Calu3 (cell line): ENCODE data around the gene NPAT. TPM values are rescaled to one million over a fixed set of nuclear protein-coding genes. Genes with fewer than 3 reads are reported as not detected.

Experiments used
- BruUV-seq: library from RNA; stranded (reverse); fragments of 400-500 nt; replicated peaks from 2 replicates; lab custom pipeline; 2021; lab: Mats Ljungman, UMichigan
- CTCF ChIA-PET: fragments of 300-600 bp; sonication (Branson Sonifier 250); formaldehyde crosslinking; loops from one replicate; lab custom pipeline; 2022; ENCODE audit warnings: antibody characterized with exemption; lab: Charles Lee
- DNase-seq: peaks from one replicate; pipeline ENCODE4 v3.0.0; 2022
- H3K27ac Mint-ChIP-seq: one replicate; pipeline ENCODE4 v1.8.0; 2022; ENCODE audit warnings: mixed read lengths; ENCODE audit not compliant: unreplicated experiment
- H3K27me3 Mint-ChIP-seq: one replicate; pipeline ENCODE4 v1.8.0; 2022; ENCODE audit warnings: mixed read lengths; ENCODE audit not compliant: unreplicated experiment
- H3K36me3 Mint-ChIP-seq: one replicate; pipeline ENCODE4 v1.8.0; 2022; ENCODE audit warnings: mild to moderate bottlenecking, moderate library complexity, mixed read lengths; ENCODE audit not compliant: insufficient read depth, unreplicated experiment
- H3K4me1 Mint-ChIP-seq: one replicate; pipeline ENCODE4 v1.8.0; 2022; ENCODE audit warnings: mild to moderate bottlenecking, low read depth, mixed read lengths; ENCODE audit not compliant: unreplicated experiment
- H3K4me3 Mint-ChIP-seq: one replicate; pipeline ENCODE4 v1.8.0; 2022; ENCODE audit warnings: mild to moderate bottlenecking, low read depth, moderate library complexity, mixed read lengths; ENCODE audit not compliant: unreplicated experiment
- H3K9me3 Mint-ChIP-seq: one replicate; pipeline ENCODE4 v1.8.0; 2022; ENCODE audit warnings: low read depth, mixed read lengths; ENCODE audit not compliant: unreplicated experiment
- intact Hi-C: fragments of 100-400 bp; cut with micrococcal nuclease; formaldehyde crosslinking; loops from one replicate; pipeline ENCODE4 v1.10.0; 2022; ENCODE audit not compliant: unreplicated experiment
- total RNA-seq: library from RNA; stranded (reverse); gene quantifications from 2 replicates; pipeline ENCODE4 v1.2.3, GENCODE V29; 2022
- TF ChIP-seq, protein P1 (sequence below): fragments of 200-600 bp; IDR thresholded peaks from one replicate; pipeline ENCODE4 v1.8.0; 2022; ENCODE audit warnings: antibody characterized with exemption; ENCODE audit not compliant: unreplicated experiment

The NPAT gene
- total RNA-seq, 1 experiment from 2014 or later: 11.5 TPM

DNA sequence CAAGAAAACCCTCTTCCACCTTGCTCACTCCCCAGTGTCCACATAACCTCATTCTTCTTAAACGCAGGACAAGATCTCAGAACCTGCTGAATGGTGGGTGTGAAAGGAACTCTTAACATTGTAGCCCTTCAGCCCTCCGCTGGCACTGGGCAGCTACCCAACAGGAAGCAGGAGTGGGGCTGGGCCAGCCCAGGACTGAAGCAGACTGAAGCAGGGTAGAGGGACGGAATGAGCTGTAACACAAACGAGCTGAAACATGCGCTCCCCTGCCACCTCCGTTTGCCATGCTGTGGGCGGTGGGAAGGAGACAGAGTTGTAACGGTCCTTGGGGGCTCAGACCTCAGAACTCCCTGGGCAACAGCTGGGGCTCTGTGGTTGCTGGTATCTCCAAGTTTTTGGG lies 23.6 kb downstream of the NPAT start:
- Mint-ChIP-seq H3K4me3 (no peak overlapping the region), H3K36me3 (peaks cover 8% of the 10 kb centered on the region), H3K27ac (no peak overlapping the region), H3K27me3 (no peaks in the 10 kb centered on the region), H3K9me3 (no peaks in the 10 kb centered on the region), H3K4me1 (peaks cover 12% of the 10 kb centered on the region)
- BruUV-seq: no TSS peak
- TF ChIP-seq, protein P1, sequence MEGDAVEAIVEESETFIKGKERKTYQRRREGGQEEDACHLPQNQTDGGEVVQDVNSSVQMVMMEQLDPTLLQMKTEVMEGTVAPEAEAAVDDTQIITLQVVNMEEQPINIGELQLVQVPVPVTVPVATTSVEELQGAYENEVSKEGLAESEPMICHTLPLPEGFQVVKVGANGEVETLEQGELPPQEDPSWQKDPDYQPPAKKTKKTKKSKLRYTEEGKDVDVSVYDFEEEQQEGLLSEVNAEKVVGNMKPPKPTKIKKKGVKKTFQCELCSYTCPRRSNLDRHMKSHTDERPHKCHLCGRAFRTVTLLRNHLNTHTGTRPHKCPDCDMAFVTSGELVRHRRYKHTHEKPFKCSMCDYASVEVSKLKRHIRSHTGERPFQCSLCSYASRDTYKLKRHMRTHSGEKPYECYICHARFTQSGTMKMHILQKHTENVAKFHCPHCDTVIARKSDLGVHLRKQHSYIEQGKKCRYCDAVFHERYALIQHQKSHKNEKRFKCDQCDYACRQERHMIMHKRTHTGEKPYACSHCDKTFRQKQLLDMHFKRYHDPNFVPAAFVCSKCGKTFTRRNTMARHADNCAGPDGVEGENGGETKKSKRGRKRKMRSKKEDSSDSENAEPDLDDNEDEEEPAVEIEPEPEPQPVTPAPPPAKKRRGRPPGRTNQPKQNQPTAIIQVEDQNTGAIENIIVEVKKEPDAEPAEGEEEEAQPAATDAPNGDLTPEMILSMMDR: no peak
- no peak for DNase-seq
- intact Hi-C loops: no loop called here
- CTCF ChIA-PET: no interaction called here

DNA sequence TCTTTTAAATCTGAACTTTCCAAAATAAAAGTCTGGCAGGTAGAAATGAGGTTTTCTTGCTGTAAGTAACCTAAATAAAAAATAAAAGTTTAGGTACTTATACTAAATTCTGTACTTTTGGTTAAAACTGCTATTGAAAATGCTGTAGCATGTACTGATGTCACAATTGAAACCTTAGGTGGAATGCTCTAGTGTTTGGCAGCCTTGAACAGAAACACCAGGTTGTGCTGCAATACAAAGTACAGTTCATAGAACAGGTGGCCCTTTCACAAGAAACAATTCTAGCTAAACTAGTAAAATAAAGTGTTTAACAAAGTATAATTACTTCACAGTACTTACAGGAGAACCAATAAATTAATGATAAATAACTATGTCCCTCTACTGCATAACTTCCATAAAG lies 25.1 kb downstream of the NPAT start:
- no peaks in the 10 kb centered on the region for H3K27me3 Mint-ChIP-seq
- H3K4me3 Mint-ChIP-seq: no peak overlapping the region
- TF ChIP-seq, protein P1: no peak
- peaks cover 12% of the 10 kb centered on the region for H3K4me1 Mint-ChIP-seq
- DNase-seq: no peak
- BruUV-seq: no TSS peak
- CTCF ChIA-PET: no interaction called here
- no peaks in the 10 kb centered on the region for H3K9me3 Mint-ChIP-seq
- intact Hi-C loops: no loop called here
- no peak overlapping the region for H3K27ac Mint-ChIP-seq
- H3K36me3 Mint-ChIP-seq: peaks cover 8% of the 10 kb centered on the region

DNA sequence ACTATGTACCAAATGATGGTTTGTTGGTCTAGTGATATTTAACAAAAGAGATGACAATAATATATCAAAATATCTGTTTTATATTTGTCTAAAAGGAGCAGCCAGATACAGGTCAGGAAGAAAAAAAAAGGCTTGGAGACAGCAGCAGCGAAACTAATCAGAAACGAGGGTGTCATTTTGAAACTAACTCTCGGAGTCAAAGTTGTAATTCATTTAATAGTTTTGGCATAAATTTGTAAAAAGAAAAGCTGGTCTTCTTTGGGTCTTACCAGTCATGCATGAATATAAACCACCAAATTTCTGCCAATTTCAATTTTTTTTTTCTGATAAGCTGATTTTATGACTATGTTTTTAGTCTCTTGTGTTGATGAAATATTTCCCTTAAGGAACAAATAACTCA lies 25.5 kb downstream of the NPAT start:
- intact Hi-C loops: no loop called here
- no peak overlapping the region for H3K27ac Mint-ChIP-seq
- no peak for DNase-seq
- peaks cover 8% of the 10 kb centered on the region for H3K36me3 Mint-ChIP-seq
- H3K4me3 Mint-ChIP-seq: no peak overlapping the region
- no peaks in the 10 kb centered on the region for H3K27me3 Mint-ChIP-seq
- H3K9me3 Mint-ChIP-seq: no peaks in the 10 kb centered on the region
- BruUV-seq: no TSS peak
- peaks cover 12% of the 10 kb centered on the region for H3K4me1 Mint-ChIP-seq
- TF ChIP-seq, protein P1: no peak
- CTCF ChIA-PET: no interaction called here

DNA sequence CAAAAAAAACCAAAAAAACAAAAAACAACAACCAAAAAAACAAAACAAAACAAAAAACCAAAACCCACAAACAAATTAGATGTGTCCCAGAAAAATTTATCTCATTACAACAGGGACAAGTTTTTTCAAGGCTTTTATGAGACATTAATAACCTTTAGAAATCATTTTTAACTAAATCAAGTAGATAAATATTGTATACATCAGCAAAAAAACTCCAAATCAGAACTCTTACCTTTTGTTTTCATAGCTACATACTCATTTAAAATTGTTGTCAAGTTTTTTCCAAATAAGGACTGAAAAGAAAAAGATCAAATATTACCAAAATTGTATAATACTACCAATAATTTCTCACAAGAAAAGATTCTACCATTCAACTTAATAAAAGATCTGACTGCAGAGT lies 28.7 kb downstream of the NPAT start:
- no peak for DNase-seq
- H3K27me3 Mint-ChIP-seq: no peaks in the 10 kb centered on the region
- intact Hi-C loops: no loop called here
- H3K4me3 Mint-ChIP-seq: no peak overlapping the region
- BruUV-seq: no TSS peak
- no peak overlapping the region for H3K27ac Mint-ChIP-seq
- TF ChIP-seq, protein P1: no peak
- H3K36me3 Mint-ChIP-seq: no peaks in the 10 kb centered on the region
- H3K4me1 Mint-ChIP-seq: no peaks in the 10 kb centered on the region
- no peaks in the 10 kb centered on the region for H3K9me3 Mint-ChIP-seq
- CTCF ChIA-PET: no interaction called here
